ENCODE data around the gene LDHAL6B.

Gene LDHAL6B

GRCh38 chr15:59218710-59219109, 12.1 kb downstream of the LDHAL6B start:
- no peak for DNase-seq (ENCODE audit: low read depth, low spot score)

GRCh38 chr15:59221511-59222505, 15.2 kb downstream of the LDHAL6B start:
- no peak for DNase-seq (ENCODE audit: low read depth, low spot score)

- no peak for DNase-seq (ENCODE audit: low read depth, low spot score)
These were observed 16.4 kb downstream of the LDHAL6B start for GRCh38 chr15:59222906-59223550.

- no peak for DNase-seq (ENCODE audit: low read depth, low spot score)
These were observed 17.1 kb downstream of the LDHAL6B start for GRCh38 chr15:59223736-59224135.

- no peak for DNase-seq (ENCODE audit: low read depth, low spot score)
These were observed 17.8 kb downstream of the LDHAL6B start for GRCh38 chr15:59224474-59224873.

- DNase-seq (ENCODE audit: low read depth, low spot score), result no peak
These were observed 20.4 kb downstream of the LDHAL6B start for GRCh38 chr15:59227021-59227420.

GRCh38 chr15:59229015-59229414, 22.4 kb downstream of the LDHAL6B start:
- no peak for DNase-seq (ENCODE audit: low read depth, low spot score)

GRCh38 chr15:59229453-59229852, 22.8 kb downstream of the LDHAL6B start:
- no peak for DNase-seq (ENCODE audit: low read depth, low spot score)

GRCh38 chr15:59230531-59231055, 23.9 kb downstream of the LDHAL6B start:
- no peak for DNase-seq (ENCODE audit: low read depth, low spot score)

GRCh38 chr15:59232476-59232875, 25.8 kb downstream of the LDHAL6B start:
- DNase-seq (ENCODE audit: low read depth, low spot score), result no peak

GRCh38 chr15:59236394-59236793, 29.8 kb downstream of the LDHAL6B start:
- DNase-seq (ENCODE audit: low read depth, low spot score), result no peak

- DNase-seq (ENCODE audit: low read depth, low spot score), result no peak
These were observed 30.6 kb downstream of the LDHAL6B start for GRCh38 chr15:59237119-59237855.

- no peak for DNase-seq (ENCODE audit: low read depth, low spot score)
These were observed 31.3 kb downstream of the LDHAL6B start for GRCh38 chr15:59237924-59238331.

- no peak for DNase-seq (ENCODE audit: low read depth, low spot score)
These were observed 33.4 kb downstream of the LDHAL6B start for GRCh38 chr15:59240036-59240435.

- no peak for DNase-seq (ENCODE audit: low read depth, low spot score)
These were observed 36.0 kb downstream of the LDHAL6B start for GRCh38 chr15:59242649-59243048.

- DNase-seq (ENCODE audit: low read depth, low spot score), result no peak
These were observed 37.0 kb downstream of the LDHAL6B start for GRCh38 chr15:59243622-59244021.

- no peak for DNase-seq (ENCODE audit: low read depth, low spot score)
These were observed 37.7 kb downstream of the LDHAL6B start for GRCh38 chr15:59244337-59244736.

- no peak for DNase-seq (ENCODE audit: low read depth, low spot score)
These were observed 38.9 kb downstream of the LDHAL6B start for GRCh38 chr15:59245559-59245958.

- DNase-seq (ENCODE audit: low read depth, low spot score), result peak; percentile 6
These were observed 40.7 kb downstream of the LDHAL6B start for GRCh38 chr15:59247364-59247763.

- no peak for DNase-seq (ENCODE audit: low read depth, low spot score)
These were observed 43.2 kb downstream of the LDHAL6B start for GRCh38 chr15:59249816-59250215.

GRCh38 chr15:59250249-59250648, 43.6 kb downstream of the LDHAL6B start:
- DNase-seq (ENCODE audit: low read depth, low spot score), result no peak

Data from activated naive CD8-positive, alpha-beta T cell treated with anti-CD3 and anti-CD28 coated beads, Interleukin-2, amount 50 U/mL, for 16 hours (primary cell).